GM18868 (cell line): ENCODE measurements around the gene CLCN5.

Experiments
- ATAC-seq: cut with Tn5 transposase; IDR thresholded peaks from one replicate; pipeline ENCODE4 v1.9.1; 2021; ENCODE audit warnings: mild to moderate bottlenecking, moderate library complexity; ENCODE audit not compliant: unreplicated experiment

Gene CLCN5

GRCh38 chrX:49932791-49933190 is 10.4 kb downstream of the CLCN5 start:
- ATAC-seq: no peak

GRCh38 chrX:49934148-49934547 is 11.8 kb downstream of the CLCN5 start:
- ATAC-seq: no peak

DNA sequence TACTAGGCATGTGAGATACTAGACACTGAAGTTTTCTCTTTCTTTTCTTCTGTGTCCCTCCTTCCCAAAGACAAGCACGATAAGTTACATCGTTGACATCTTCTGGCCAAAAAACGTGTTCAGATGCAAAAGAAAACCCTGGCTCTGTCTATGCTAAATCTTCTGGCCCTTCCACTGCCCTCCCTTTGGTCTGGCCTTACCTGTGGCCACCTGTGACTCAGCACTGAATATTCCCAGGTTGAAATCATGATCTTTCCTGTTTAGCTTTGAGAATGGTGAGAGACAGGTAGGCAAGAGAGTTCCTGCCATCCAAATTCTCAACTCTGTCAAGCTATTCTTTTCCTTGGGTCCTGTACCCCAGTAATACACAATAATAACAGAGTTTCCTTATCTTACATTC is 12.3 kb downstream of the CLCN5 start:
- no peak for ATAC-seq

DNA sequence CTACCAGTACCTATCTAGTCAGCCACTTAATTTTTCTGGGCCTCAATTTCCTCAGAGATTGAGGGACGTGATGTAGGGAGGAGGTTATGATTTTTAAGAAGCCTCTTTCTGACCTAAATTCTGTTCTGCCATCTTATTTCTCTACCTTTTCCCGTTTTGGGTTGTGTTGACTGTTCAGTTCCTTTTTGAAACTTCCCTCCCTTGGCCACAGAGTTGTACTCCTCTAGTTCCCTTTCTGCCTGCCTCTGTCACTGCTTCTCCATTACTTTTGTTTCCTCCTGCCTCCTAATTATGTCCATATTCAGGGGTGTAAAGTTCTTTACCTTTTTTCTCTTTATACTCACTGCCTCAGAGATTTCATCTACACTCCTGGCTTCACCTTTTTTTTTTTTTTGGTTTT is 25.4 kb downstream of the CLCN5 start:
- ATAC-seq: peak; percentile 59

DNA sequence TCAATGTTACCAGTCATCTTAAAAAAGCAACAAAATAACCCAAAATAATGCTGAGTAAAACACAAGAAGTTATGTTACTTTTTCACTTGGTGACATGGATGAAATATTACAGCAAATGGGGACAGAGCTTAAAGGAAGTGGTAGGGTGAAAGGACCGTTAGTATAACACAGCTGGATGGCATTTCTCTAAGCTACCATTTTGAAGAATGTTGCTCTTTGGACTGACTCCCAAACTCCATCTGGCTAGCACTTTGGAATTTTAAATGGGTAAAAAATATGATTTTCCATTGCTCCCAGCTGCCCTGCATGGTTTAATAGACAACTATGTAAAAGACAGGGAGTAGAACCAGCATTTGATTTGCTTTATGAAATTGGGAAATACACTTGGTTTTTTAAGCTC is 27.6 kb downstream of the CLCN5 start:
- no peak for ATAC-seq

GRCh38 chrX:49951524-49952193 is 29.3 kb downstream of the CLCN5 start:
- ATAC-seq: no peak

DNA sequence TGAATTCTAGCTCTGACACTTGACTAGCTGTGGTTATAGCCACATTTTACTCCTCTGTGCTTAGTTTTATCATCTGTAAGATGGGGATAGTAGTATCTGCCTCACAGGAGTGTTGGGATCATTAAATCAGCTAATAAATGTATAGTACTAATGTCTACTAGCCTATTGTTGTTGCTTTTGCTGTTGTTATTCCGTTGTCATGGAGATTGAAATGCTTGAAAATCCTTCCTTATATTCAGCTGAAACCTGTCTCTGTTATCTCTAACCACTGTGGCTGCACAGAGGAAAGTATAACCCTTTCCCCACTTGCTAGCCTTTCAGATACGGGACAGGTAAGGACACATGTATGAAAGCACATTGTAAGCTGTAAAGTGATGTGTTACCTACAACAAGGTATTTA is 33.9 kb downstream of the CLCN5 start:
- no peak for ATAC-seq

DNA sequence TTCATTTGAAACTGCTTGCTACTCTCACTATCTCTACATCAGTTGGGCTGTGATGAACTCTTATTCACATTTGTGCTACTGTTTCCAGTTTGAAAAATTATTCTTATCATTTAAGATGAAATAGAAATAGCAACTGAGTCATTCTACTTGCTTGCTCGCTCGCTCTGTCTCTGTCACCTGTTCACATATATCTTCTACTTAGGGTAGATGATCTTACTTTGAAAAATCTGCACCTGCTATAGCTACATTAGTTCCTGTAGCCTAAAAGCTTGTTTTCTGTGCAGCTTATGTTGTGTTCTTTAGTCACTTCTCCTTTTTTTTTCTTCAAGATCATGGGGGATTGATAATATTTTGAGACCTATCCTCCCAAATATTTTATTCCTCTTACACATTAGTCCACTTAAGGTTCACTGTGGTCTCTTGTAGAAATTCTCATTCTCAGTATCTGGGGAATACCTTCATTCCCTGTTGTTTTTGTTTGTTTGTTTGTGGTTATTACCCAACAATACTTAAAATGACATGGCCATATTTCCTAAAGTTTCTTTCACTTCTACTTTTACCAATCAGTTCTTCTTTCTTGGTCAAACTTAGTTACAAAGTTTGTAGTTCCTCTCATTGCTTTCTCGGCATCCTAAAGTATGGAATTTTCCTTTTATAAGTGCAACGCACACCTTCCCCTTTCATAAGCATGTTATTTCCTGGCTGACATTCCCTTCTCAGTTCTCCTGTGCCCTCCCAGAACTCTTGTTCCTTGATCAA is 36.5 kb downstream of the CLCN5 start:
- ATAC-seq: peak; percentile 43

DNA sequence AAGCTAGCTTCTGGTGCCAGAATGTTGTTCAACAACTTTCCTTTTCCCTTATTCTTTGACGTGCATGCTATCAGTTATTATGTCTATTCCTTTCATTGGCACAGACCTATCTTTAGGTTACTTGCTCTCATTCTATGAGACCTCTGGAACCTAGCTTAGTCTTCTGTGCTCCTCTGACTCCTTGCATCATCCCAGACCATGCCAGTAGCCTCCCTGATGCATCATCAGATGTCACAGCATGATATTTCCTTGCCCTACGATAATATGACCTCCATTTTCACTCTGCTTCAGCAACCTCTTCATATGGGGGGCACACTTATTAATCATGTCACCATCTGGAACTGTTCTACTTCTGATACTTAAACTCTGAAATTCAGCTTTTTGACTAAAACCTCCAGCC is 37.2 kb downstream of the CLCN5 start:
- no peak for ATAC-seq

DNA sequence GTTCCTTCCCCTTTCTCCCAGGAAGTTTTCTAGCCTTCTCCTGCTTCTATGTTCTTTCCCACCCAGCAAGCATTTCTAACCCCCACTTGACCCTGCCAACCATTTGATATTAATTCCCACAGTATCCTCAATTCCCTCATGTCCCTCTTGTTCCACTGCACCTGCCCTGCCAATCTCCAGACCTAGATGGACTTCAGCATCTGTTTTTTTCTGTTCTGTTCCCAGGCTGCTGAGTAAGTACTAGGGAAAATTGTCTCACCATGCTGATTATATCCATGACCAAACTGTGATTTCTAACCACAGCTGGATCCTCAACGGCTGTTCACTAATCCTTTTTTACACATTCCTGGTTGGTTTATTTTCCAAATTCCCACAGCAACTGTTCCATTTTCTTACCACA is 37.7 kb downstream of the CLCN5 start:
- ATAC-seq: no peak

DNA sequence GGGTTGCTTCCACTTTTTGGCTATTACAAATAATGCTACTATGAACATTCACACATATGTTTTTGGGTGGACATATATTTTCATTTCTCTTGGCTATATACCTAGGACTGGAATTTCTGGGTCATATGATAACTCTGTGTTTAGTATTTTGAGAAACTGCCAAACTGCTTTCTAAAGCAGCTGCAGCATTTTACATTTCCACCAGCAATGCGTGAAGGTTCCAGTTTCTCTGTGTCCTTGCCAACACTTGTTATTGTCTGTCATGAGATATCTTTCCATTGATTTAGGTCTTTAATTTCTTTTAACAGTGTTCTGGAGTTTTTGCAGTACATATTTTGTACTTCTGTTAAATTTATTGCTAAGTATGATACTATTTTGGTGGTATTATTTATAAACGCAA is 48.3 kb downstream of the CLCN5 start:
- no peak for ATAC-seq

- ATAC-seq: no peak
Observed at GRCh38 chrX:49972328-49972860, 50.0 kb downstream of the CLCN5 start.

- no peak for ATAC-seq
Observed at GRCh38 chrX:49976682-49977197, 54.3 kb downstream of the CLCN5 start.

GRCh38 chrX:49977319-49978090 is 55.1 kb downstream of the CLCN5 start:
- ATAC-seq: peak; percentile 79

- ATAC-seq: no peak
Observed at GRCh38 chrX:49978176-49978575, 55.8 kb downstream of the CLCN5 start.

- ATAC-seq: no peak
Observed at GRCh38 chrX:49986058-49986457, 63.7 kb downstream of the CLCN5 start.

DNA sequence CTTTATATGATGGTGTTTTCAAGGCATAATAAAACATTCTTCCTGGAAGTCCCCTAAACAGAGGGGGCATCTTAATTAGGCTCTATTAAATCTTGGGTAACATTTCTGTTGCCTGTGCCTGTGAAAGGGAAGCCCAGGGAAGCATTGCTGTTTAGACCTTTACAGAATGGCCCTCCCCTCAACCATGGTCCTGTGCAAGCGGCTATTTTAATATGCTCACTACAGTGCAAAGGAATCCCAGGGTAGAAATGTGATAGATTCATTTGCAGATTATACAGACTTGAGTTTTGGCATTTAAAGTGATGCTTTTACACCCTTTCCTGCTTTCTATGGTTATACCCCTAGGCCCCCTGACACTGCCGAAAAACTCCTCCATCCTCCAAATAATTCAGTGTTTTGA is 65.3 kb downstream of the CLCN5 start:
- ATAC-seq: no peak

DNA sequence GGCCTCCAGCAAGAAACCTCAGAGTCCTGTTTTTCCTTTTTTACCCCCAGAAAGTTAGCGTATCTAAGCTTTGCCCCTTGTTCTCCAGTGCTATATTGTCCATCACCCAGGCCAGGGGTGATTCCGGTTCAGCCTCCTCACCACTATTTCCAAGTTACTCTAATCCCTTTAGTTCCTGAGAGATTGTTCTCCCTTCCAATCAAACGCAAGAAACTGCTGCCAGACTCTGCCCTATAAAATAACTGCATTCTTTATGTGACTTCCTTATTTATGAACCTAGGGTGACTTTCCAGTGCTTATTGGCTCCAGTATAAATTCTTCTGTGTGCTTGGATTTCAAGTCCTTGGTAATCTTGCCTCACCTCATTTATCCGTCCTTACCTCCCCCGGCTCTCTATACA is 65.7 kb downstream of the CLCN5 start:
- ATAC-seq: no peak

GRCh38 chrX:49991758-49992157 is 69.4 kb downstream of the CLCN5 start:
- ATAC-seq: no peak

GRCh38 chrX:49992853-49993252 is 70.5 kb downstream of the CLCN5 start:
- ATAC-seq: no peak

- no peak for ATAC-seq
Observed at GRCh38 chrX:49993661-49994060, 71.3 kb downstream of the CLCN5 start.
